ENCODE measurements around the gene C2orf76. TPM values are rescaled to one million over a fixed set of nuclear protein-coding genes. Genes with fewer than 3 reads are reported as not detected.
"Not testable (repeated sequence)": the region's sequence is repeated elsewhere in the genome, so short reads cannot be mapped to it uniquely, and the experiment has no call there.

Gene C2orf76
- total RNA-seq, 4 donors from 2014 or later, result 1.6 to 2.9 TPM; not detected in 2

GRCh38 chr2:119376810-119377209, 10.2 kb upstream of the C2orf76 start:
- DNase-seq, result no peak
- Histone ChIP-seq H3K9me3 (peaks cover 0 to 3% (median 2%) of the 10 kb centered on the region in 4 donors), H3K36me3 (peaks cover 0 to 26% (median 4%) of the 10 kb centered on the region in 3 donors), H3K27me3 (no peaks in the 10 kb centered on the region), H3K4me1 (no peaks in the 10 kb centered on the region), H3K4me3 (no peak overlapping the region), H3K27ac (no peak overlapping the region)
- TF ChIP-seq CTCF (IDR thresholded peaks at IDR 0.05) (no peak), POLR2A (IDR thresholded peaks at IDR 0.05) (no peak)

- not testable (repeated sequence) for H3K4me1 ChIP-seq, H3K4me3 ChIP-seq, DNase-seq, H3K27me3 ChIP-seq, H3K27ac ChIP-seq, H3K9me3 ChIP-seq
- H3K36me3 ChIP-seq, result peaks cover 0 to 30% (median 4%) of the 10 kb centered on the region in 3 donors
Measured at GRCh38 chr2:119376406-119376805, 9.8 kb upstream of the C2orf76 start.

GRCh38 chr2:119373907-119374745, 7.5 kb upstream of the C2orf76 start:
- peaks cover 0 to 51% (median 4%) of the 10 kb centered on the region in 3 donors for H3K36me3 ChIP-seq
- H3K9me3 ChIP-seq, H3K27me3 ChIP-seq, H3K4me3 ChIP-seq, H3K4me1 ChIP-seq, DNase-seq, H3K27ac ChIP-seq: not testable (repeated sequence)

- no peak overlapping the region for H3K27ac ChIP-seq
- H3K4me1 ChIP-seq, result peaks cover 0 to 10% (median 0%) of the 10 kb centered on the region in 4 donors
- H3K36me3 ChIP-seq, result peaks cover 0 to 55% (median 4%) of the 10 kb centered on the region in 3 donors
- H3K27me3 ChIP-seq, result no peaks in the 10 kb centered on the region
- TF ChIP-seq CTCF (IDR thresholded peaks at IDR 0.05) (no peak), POLR2A (IDR thresholded peaks at IDR 0.05) (no peak)
- H3K4me3 ChIP-seq, result no peak overlapping the region
- no peak for DNase-seq
- peaks cover 0 to 3% (median 2%) of the 10 kb centered on the region in 4 donors for H3K9me3 ChIP-seq
Measured at GRCh38 chr2:119372778-119373568, 6.3 kb upstream of the C2orf76 start.

- Histone ChIP-seq H3K27ac (no peak overlapping the region), H3K4me3 (no peak overlapping the region), H3K27me3 (no peaks in the 10 kb centered on the region), H3K9me3 (peaks cover 0 to 3% (median 2%) of the 10 kb centered on the region in 4 donors), H3K36me3 (peaks cover 0 to 55% (median 4%) of the 10 kb centered on the region in 3 donors), H3K4me1 (peaks cover 0 to 15% (median 3%) of the 10 kb centered on the region in 4 donors)
- DNase-seq, result no peak
- TF ChIP-seq CTCF (IDR thresholded peaks at IDR 0.05) (no peak), POLR2A (IDR thresholded peaks at IDR 0.05) (no peak)
Measured at GRCh38 chr2:119371111-119371510, 4.5 kb upstream of the C2orf76 start.

- H3K4me1 ChIP-seq, result peaks cover 3 to 26% (median 5%) of the 10 kb centered on the region in 4 donors
- no peak overlapping the region for H3K27ac ChIP-seq
- H3K36me3 ChIP-seq, result peaks cover 0 to 55% (median 4%) of the 10 kb centered on the region in 3 donors
- no peak overlapping the region for H3K4me3 ChIP-seq
- H3K27me3 ChIP-seq, result no peaks in the 10 kb centered on the region
- peaks cover 0 to 3% (median 2%) of the 10 kb centered on the region in 4 donors for H3K9me3 ChIP-seq
- no peak for DNase-seq
- TF ChIP-seq POLR2A (IDR thresholded peaks at IDR 0.05), result no peak
- no peak for TF ChIP-seq CTCF (IDR thresholded peaks at IDR 0.05)
Measured at GRCh38 chr2:119369845-119370244, 3.2 kb upstream of the C2orf76 start.

Measured in Peyer's patch (tissue), 4 donors.